Neural cell (in vitro differentiated cells): ENCODE measurements around the gene CKAP5. TPM values are rescaled to one million over a fixed set of nuclear protein-coding genes. Genes with fewer than 3 reads are reported as not detected.

Experiments
- H2AFZ ChIP-seq: fragments of 200-600, 300-800 bp; sonication (generic), shearing (Covaris generic); 2 replicates; pipeline ENCODE4 v1.6.0; 2014; ENCODE audit warnings: low read depth, mild to moderate bottlenecking, antibody characterized with exemption, low read length, moderate library complexity
- H3F3A ChIP-seq: fragments of 200-600 bp; shearing (Covaris generic); 2 replicates; pipeline ENCODE4 v1.6.1; 2016; ENCODE audit warnings: mild to moderate bottlenecking, moderate library complexity, mixed read lengths, antibody characterized with exemption, low read length; ENCODE audit not compliant: insufficient read depth, poor library complexity, severe bottlenecking
- H3K27ac ChIP-seq: fragments of 200-600, 300-800 bp; sonication (generic), shearing (Covaris generic); 2 replicates; pipeline ENCODE4 v1.5.1; 2014; ENCODE audit warnings: mild to moderate bottlenecking, low read length, moderate library complexity
- H3K27me3 ChIP-seq: fragments of 300-800, 200-600 bp; sonication (generic), shearing (Covaris generic); 2 replicates; pipeline ENCODE4 v1.6.0; 2014; ENCODE audit warnings: mild to moderate bottlenecking, low read depth, low read length, moderate library complexity; ENCODE audit not compliant: insufficient read depth
- H3K36me3 ChIP-seq: fragments of 300-800, 200-600 bp; sonication (generic), shearing (Covaris generic); 2 replicates; pipeline ENCODE4 v1.5.1; 2014; ENCODE audit warnings: mild to moderate bottlenecking, antibody characterized with exemption, low read length, moderate library complexity; ENCODE audit not compliant: insufficient read depth
- H3K4me2 ChIP-seq: fragments of 300-800, 200-600 bp; sonication (generic), shearing (Covaris generic); 2 replicates; pipeline ENCODE4 v1.6.0; 2014; ENCODE audit warnings: mild to moderate bottlenecking, low read length
- H3K4me3 ChIP-seq: fragments of 300-800, 200-600 bp; sonication (generic), shearing (Covaris generic); 2 replicates; pipeline ENCODE4 v1.5.1; 2014; ENCODE audit warnings: mild to moderate bottlenecking, low read length, moderate library complexity
- H3K79me2 ChIP-seq: fragments of 200-600 bp; shearing (Covaris generic); replicated peaks from 2 replicates; pipeline ENCODE4 v1.6.0; 2014; ENCODE audit warnings: mild to moderate bottlenecking, low read length, moderate library complexity; ENCODE audit not compliant: insufficient read depth
- H3K9ac ChIP-seq: fragments of 300-800, 200-600 bp; sonication (generic), shearing (Covaris generic); 2 replicates; pipeline ENCODE4 v1.6.1; 2016; ENCODE audit warnings: mild to moderate bottlenecking, low read length, mixed read lengths
- H3K9me2 ChIP-seq: fragments of 200-600 bp; shearing (Covaris generic); 2 replicates; pipeline ENCODE4 v1.6.1; 2016; ENCODE audit warnings: mild to moderate bottlenecking, low read length, mixed read lengths; ENCODE audit not compliant: insufficient read depth
- H3K9me3 ChIP-seq: fragments of 200-600, 300-800 bp; sonication (generic), shearing (Covaris generic); 2 replicates; pipeline ENCODE4 v1.6.1; 2016; ENCODE audit warnings: mild to moderate bottlenecking, mixed run types, low read length, moderate library complexity, mixed read lengths
- H4K20me1 ChIP-seq: fragments of 200-600 bp; shearing (Covaris generic); 2 replicates; pipeline ENCODE4 v1.6.1; 2016; ENCODE audit warnings: mild to moderate bottlenecking, mixed run types; ENCODE audit not compliant: insufficient read depth
- CTCF ChIP-seq: fragments of 450-650 bp; IDR thresholded peaks from 2 replicates; pipeline ENCODE4 v1.5.1; 2014; ENCODE audit warnings: antibody characterized with exemption, mild to moderate bottlenecking, moderate library complexity; ENCODE audit not compliant: poor library complexity, severe bottlenecking
- EP300 ChIP-seq: fragments of 450-650 bp; conservative IDR thresholded peaks from 2 replicates; pipeline ENCODE4 v1.6.1; 2014; ENCODE audit warnings: antibody characterized with exemption, mild to moderate bottlenecking, moderate library complexity; ENCODE audit not compliant: poor library complexity, severe bottlenecking
- EZH2 ChIP-seq: fragments of 200-600, 300-800 bp; shearing (Covaris generic), sonication (generic); IDR thresholded peaks from 2 replicates; pipeline ENCODE4 v1.6.1; 2014; ENCODE audit warnings: antibody characterized with exemption, low read length, borderline replicate concordance, mild to moderate bottlenecking; ENCODE audit not compliant: insufficient read depth, poor library complexity, severe bottlenecking
- MXI1 ChIP-seq: fragments of 450-650 bp; conservative IDR thresholded peaks from 2 replicates; pipeline ENCODE4 v1.6.1; 2014; ENCODE audit warnings: antibody characterized with exemption, mild to moderate bottlenecking; ENCODE audit not compliant: poor library complexity, severe bottlenecking
- POLR2AphosphoS5 ChIP-seq: IDR thresholded peaks from 2 replicates; pipeline ENCODE4 v1.6.1; 2012
- RAD21 ChIP-seq: fragments of 450-650 bp; conservative IDR thresholded peaks from 2 replicates; pipeline ENCODE4 v1.6.1; 2014; ENCODE audit warnings: antibody characterized with exemption, mild to moderate bottlenecking, moderate library complexity
- REST ChIP-seq: IDR thresholded peaks from 2 replicates; pipeline ENCODE4 v1.6.1; 2012; ENCODE audit warnings: borderline replicate concordance
- SMC3 ChIP-seq: fragments of 450-650 bp; conservative IDR thresholded peaks from 2 replicates; pipeline ENCODE4 v1.6.1; 2014; ENCODE audit warnings: antibody characterized with exemption, mild to moderate bottlenecking, moderate library complexity; ENCODE audit not compliant: poor library complexity
- TAF1 ChIP-seq: IDR thresholded peaks from 2 replicates; pipeline ENCODE4 v1.6.1; 2012; ENCODE audit warnings: low read depth
- polyA plus RNA-seq: library from polyadenylated mRNA; depleted of rRNA; stranded (reverse); fragments of >200 nt; gene quantifications from 2 replicates; pipeline ENCODE4 v1.2.3, GENCODE V29; 2014

The CKAP5 gene
- polyA plus RNA-seq, 1 donor from 2014 or later = 90.3 TPM

- no peaks in the 10 kb centered on the region for H4K20me1 ChIP-seq
- H3K9ac ChIP-seq = no peak overlapping the region
- TF ChIP-seq RAD21 (no peak), TAF1 (no peak), REST (no peak), EZH2 (no peak)
Measured at GRCh38 chr11:46850829-46851380, 4.8 kb upstream of the CKAP5 start.

GRCh38 chr11:46849631-46850030 lies 3.6 kb upstream of the CKAP5 start:
- H4K20me1 ChIP-seq = no peaks in the 10 kb centered on the region
- no peak overlapping the region for H3K27ac ChIP-seq
- no peaks in the 10 kb centered on the region for H3F3A ChIP-seq
- H3K79me2 ChIP-seq = peaks cover 10% of the 10 kb centered on the region
- H3K4me2 ChIP-seq = no peak overlapping the region
- H3K4me3 ChIP-seq = no peak overlapping the region
- no peak overlapping the region for H3K9ac ChIP-seq
- no peaks in the 10 kb centered on the region for H3K9me2 ChIP-seq
- H3K27me3 ChIP-seq = no peaks in the 10 kb centered on the region
- H3K9me3 ChIP-seq = no peaks in the 10 kb centered on the region
- H3K36me3 ChIP-seq = no peaks in the 10 kb centered on the region
- TF ChIP-seq TAF1 (no peak), POLR2AphosphoS5 (no peak), SMC3 (no peak), RAD21 (no peak), CTCF (no peak), EZH2 (no peak), REST (no peak), MXI1 (no peak), EP300 (no peak)
- no peak overlapping the region for H2AFZ ChIP-seq

More at GRCh38 chr11:46850829-46851380, 4.8 kb upstream of the CKAP5 start:
- Histone ChIP-seq H3K9me3 (no peaks in the 10 kb centered on the region), H2AFZ (no peak overlapping the region), H3K79me2 (no peaks in the 10 kb centered on the region), H3F3A (no peaks in the 10 kb centered on the region), H3K27me3 (no peaks in the 10 kb centered on the region), H3K9me2 (no peaks in the 10 kb centered on the region), H3K27ac (no peak overlapping the region), H3K36me3 (no peaks in the 10 kb centered on the region), H3K4me2 (no peak overlapping the region), H3K4me3 (no peak overlapping the region)
